Umbilical cord (tissue), 2 donors: ENCODE measurements around the gene WNT16. TPM values are rescaled to one million over a fixed set of nuclear protein-coding genes. Genes with fewer than 3 reads are reported as not detected.
"Not testable (repeated sequence)": the region's sequence is repeated elsewhere in the genome, so short reads cannot be mapped to it uniquely, and the experiment has no call there.

Experiments used
- DNase-seq: peaks from one replicate; pipeline ENCODE4 v3.0.0-alpha.2; 2015; ENCODE audit warnings: low spot score
- total RNA-seq: library from RNA; depleted of rRNA; stranded (reverse); fragments of >200 nt; gene quantifications from one replicate; pipeline ENCODE4 v1.2.3, GENCODE V29; 2014; ENCODE audit warnings: low replicate concordance; ENCODE audit not compliant: insufficient read depth

WNT16 gene
- total RNA-seq, 1 donor from 2014 or later = 14.7 TPM

DNA sequence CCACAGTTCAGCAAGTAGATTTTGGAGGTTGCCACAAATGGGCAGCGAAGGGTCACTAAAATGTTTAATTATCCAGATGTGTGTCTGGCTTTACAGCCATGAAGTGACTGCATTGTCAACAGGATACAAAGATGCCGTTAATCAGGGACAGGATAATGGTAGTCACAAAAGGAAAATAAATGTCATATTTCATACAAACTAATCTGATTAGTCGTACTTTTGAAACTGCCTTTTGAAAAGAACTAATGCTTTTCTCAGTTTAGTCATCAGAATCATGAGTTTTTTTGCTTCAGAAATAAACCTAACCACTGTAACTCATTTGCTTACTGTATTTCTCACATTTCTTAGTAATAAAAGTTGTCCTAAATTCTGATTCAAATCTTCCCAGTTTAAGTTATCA, 22.2 kb upstream of the WNT16 start:
- DNase-seq = no peak

DNA sequence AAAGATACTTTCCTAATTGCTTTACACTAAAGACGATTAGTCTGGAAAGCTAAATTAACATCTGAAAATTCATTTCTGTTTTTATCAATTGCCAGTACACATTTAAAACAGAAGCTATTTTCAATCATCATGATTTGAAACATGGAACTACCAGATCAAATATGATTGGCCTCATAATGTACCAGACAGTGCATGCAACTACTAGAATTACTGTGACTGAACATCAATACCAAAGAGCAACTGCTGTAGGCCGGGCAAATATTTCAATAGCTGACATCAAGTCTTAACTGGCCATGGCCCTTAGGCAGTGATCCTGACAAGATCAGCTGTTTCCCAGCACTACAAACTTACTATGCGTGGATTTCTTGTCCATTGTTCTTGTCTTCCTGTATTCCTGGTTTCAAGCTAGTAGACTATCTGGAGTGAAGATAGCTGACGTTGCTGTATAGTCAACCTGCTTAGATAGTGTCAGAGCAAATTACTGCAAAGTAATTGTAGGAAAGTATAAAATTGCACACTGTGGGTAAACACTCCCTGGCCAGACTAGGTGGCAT, 21.7 kb upstream of the WNT16 start:
- no peak for DNase-seq

GRCh38 chr7:121313220-121313792, 15.5 kb upstream of the WNT16 start:
- DNase-seq = no peak

- DNase-seq = no peak
These were observed 14.8 kb upstream of the WNT16 start for GRCh38 chr7:121313793-121314676.

- DNase-seq = not testable (repeated sequence)
These were observed 13.6 kb upstream of the WNT16 start for GRCh38 chr7:121315170-121315569.

DNA sequence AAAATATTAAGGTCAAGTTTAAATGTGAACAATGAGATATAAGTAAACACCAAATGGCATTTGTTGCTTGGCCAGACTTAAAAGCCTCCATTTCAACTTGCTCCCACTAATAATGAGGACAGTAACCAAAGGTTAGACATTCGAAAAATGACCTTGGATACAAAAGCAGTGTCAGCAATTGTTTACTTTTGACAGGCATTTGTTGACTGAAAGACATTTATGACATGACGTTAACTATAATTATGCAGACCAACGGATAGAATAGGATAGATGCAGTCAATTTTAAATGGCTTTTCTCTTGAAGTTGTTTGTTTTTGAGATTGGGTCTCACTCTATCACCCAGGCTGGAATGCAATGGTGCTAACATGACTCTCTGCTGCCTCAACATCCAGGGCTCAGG, 6.3 kb upstream of the WNT16 start:
- no peak for DNase-seq

- peak; percentile 93 for DNase-seq
These were observed 5.1 kb upstream of the WNT16 start for GRCh38 chr7:121323515-121324302.

DNA sequence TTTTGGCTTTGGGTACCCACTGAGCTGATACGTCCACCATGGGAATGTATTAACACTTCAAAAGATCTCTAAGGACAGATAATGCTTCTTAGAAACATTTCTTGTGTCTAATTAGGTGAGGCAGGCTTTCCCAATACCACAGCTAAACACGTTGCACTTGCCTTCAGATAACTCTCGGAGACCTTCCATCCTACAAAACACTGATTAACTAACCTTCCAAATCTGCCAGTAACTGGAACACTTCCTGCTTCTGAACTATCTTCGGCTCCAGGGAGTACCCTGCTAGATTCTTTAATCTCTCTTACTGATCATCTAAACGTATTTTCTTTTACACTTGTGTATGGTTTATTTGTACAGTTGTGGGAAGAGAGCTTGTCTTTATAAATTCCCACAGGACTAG, 1.1 kb upstream of the WNT16 start:
- no peak for DNase-seq

GRCh38 chr7:121329191-121330052, 622 bp downstream of the WNT16 start:
- no peak for DNase-seq

DNA sequence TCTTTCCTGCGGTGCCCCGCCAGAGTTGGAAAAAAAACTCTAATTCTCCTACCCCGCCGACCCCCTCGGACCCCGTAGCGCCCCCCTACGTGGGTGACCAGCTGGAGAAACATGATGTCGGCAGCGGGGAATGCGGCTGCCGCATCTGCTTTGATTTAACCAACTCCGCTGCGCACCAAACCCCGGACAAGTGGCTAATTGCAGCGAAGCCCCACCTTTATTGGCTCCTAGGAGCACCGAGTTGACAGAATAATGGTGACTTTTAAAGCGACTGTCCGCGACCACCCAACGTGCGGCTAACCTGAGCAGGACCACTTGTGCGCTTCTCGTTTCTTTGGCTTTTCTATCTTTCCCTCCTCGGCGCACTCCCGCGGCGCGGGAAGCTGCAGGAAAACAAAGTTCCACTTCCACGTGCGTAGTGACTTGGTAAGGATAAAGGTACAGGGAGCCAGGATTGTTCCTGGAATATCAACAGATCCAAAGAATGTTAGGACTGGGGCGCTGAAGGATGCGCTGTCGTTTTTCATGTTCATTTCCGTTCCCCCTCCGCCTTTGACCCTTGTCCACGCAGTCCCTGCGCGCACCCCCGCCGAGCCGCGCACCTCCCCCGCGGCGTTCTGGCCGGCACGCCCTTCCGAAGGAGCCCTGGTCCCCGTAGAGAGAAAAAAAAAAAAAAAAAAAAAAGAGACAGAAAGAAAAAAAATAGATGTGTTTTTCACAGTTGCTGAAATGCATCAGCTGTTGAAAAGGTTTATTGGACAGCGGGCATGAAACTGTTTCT, 1.4 kb downstream of the WNT16 start:
- no peak for DNase-seq

- DNase-seq = no peak
These were observed 2.2 kb downstream of the WNT16 start for GRCh38 chr7:121331048-121331447.

DNA sequence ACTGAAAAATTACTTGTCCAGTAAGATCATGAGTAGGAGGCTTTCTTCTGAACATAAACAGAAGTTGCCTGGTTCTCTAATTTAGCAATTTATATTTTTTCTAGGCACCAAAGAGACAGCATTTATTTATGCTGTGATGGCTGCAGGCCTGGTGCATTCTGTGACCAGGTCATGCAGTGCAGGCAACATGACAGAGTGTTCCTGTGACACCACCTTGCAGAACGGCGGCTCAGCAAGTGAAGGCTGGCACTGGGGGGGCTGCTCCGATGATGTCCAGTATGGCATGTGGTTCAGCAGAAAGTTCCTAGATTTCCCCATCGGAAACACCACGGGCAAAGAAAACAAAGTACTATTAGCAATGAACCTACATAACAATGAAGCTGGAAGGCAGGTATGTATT, 2.8 kb downstream of the WNT16 start:
- no peak for DNase-seq

DNA sequence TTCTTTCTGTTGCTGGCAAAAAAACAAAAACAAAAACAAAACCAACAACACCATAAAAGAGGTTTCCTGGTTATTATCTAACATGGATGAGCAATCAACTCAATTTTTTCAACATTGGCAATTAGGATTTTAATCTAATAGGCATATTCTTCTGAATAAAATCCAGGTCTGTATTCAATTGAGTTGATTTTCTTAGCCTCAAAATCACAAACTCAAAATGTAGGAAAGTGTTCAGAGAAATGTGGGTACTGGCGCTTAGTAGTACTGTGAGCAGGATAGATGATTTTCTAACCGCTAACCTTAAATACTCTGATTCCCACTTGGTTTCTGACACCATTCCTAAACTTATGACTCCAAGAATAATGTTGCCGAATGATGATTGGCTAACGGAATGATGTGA, 5.6 kb downstream of the WNT16 start:
- no peak for DNase-seq

DNA sequence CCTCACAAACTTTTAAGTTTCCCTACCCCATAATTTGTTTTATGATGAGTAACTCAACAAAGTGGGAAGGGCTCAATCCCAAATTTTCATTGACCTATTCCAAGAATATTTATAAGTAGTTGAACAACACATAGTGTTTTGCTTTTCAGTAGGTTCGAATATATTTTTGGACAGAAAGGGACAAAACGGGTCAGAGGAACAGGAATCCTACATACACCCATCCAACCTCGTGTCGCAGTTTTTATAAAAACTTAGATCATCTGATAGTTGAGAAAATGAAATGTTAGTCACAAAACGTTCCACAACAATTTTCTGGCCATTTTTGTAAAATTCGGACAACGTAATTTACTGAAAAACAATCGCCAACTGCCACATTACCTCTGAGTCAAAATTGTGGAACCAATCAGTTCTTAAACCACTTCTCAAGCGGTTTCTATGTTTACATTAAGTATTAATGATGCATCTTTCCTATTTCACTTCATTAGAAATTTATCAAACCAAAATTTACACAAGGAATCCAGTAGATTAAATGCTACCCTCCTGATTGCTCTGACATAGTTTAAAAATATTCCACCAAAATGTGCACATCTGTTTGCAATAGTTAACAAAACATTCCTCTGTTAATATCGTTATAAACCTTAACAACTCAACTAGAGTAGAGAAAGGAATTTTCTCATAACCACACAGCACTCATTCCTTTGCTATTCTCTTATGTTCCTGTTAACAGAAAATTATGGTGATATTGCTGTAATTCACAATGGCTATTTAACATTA, 6.3 kb downstream of the WNT16 start:
- DNase-seq = no peak

DNA sequence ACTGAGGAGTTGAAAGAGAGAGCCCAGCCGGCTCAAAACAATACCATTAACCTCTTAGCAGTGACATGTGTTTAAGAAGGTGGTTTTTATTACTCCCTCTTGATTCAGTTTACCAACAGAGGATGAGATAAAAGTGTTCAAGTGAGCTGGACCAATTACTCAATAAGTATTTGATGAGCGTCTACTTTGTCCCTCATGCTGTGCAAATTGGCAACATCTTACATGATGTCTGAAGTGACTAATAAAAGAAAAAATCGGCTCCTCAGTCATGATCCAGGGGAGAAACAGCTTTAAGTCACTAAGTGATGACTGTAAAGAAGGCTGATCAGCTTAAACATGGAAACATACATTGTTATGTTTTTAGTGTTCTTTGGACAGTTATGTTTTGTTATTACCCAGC, 7.8 kb downstream of the WNT16 start:
- no peak for DNase-seq

- no peak for DNase-seq
These were observed 8.6 kb downstream of the WNT16 start for GRCh38 chr7:121337398-121337797.

GRCh38 chr7:121339082-121339481, 10.3 kb downstream of the WNT16 start:
- no peak for DNase-seq

GRCh38 chr7:121341933-121342332, 13.1 kb downstream of the WNT16 start:
- DNase-seq = no peak

DNA sequence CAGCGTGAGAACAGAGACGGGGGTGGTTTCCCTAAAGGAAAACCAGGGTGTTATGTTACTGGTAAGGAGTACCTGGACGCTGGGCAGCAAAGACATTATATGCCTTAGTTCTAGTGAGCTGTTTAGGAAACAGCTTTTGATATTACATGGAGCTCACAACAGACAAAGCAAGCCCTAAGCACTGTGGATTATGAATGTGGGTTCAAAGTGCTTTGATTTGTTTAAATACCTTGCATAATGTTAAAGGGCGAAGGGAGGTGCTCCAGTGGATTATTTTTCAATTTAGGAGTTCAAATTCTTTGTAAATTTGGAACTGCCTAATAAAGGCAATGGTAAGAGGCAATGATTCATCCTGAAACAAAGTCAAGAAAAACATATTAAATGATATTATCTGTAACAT, 13.8 kb downstream of the WNT16 start:
- DNase-seq = no peak

- no peak for DNase-seq
These were observed 14.5 kb downstream of the WNT16 start for GRCh38 chr7:121343302-121343701.
